ENCODE results near the gene HES5.
"Not testable (repeated sequence)": the region's sequence is repeated elsewhere in the genome, so short reads cannot be mapped to it uniquely, and the experiment has no call there.

Gene HES5, protein sequence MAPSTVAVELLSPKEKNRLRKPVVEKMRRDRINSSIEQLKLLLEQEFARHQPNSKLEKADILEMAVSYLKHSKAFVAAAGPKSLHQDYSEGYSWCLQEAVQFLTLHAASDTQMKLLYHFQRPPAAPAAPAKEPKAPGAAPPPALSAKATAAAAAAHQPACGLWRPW

DNA sequence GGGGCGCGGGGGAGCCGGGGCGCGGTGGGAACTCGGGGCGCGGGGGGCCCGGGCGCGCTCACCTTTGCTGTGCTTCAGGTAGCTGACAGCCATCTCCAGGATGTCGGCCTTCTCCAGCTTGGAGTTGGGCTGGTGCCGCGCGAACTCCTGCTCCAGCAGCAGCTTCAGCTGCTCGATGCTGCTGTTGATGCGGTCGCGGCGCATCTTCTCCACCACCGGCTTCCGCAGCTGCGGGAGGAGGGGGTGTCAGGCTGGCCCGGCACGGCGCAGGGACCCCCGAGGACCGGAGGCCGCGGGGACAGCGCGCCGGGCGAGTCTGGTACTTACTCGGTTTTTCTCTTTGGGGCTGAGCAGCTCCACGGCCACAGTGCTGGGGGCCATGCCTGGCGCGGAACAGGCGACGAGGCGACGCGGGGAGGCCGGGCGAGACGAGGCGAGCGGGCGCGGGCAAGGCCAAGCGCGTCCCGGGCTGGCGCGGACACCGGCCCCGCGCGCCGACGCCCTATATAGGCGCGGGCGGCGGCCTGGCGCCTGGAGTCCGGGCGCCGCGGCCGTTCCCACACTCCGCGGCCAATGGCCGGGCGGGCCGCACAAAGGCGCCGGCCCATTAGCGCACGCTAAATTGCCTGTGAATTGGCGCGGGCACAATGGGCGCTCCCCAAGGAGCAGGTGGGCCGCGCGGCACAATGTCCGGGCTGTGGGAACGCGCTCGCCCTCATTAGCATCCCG lies at the start of gene HES5:
Gene HES5 (minus strand): TSS at position 480 of the 729 bp plus-strand sequence. CDS start 99 bp downstream, at position 381.
- no peak for DNase-seq

DNA sequence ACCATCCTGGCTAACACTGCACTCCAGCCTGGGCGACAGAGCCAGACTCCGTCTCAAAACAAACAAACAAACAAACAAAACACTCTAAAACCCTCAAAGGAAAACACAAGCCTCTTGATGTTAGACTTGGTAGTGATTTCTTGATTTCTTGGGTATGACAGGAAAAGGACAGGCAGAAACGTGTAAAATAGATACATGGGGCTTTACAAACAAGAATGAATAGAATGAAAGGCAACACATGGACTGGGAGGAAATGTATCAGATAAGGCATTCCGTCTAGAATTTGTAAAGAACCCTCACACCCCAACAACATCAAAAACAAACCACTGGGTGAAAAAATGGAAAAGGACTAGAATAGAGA lies 48.7 kb upstream of the HES5 start:
- no peak for DNase-seq

DNA sequence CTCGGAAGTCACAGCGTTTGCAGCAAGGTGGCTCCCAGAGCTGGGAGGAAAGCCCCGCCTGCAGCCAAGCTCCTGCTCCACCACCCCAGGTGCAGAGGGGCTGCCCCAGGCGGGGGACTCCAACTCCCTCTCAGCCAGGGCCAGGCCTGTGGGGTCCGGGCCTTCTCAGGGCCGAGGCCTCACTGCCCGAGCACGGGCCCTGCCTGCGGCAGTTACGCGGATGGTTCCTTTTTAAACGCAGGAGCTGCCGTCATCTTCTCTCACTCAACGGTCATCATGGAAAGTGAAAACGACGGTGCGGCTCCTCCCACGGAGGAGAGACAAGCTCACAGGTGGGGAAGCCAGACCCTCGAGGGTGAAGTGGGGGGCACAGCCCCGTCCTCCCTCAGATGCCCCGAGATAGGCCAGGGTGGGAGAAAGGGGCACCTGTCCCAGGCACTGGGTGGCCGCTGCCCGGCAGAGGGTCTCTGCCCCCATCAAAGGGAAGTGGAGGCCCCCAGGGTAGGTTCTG lies 47.6 kb upstream of the HES5 start:
- DNase-seq: not testable (repeated sequence)

DNA sequence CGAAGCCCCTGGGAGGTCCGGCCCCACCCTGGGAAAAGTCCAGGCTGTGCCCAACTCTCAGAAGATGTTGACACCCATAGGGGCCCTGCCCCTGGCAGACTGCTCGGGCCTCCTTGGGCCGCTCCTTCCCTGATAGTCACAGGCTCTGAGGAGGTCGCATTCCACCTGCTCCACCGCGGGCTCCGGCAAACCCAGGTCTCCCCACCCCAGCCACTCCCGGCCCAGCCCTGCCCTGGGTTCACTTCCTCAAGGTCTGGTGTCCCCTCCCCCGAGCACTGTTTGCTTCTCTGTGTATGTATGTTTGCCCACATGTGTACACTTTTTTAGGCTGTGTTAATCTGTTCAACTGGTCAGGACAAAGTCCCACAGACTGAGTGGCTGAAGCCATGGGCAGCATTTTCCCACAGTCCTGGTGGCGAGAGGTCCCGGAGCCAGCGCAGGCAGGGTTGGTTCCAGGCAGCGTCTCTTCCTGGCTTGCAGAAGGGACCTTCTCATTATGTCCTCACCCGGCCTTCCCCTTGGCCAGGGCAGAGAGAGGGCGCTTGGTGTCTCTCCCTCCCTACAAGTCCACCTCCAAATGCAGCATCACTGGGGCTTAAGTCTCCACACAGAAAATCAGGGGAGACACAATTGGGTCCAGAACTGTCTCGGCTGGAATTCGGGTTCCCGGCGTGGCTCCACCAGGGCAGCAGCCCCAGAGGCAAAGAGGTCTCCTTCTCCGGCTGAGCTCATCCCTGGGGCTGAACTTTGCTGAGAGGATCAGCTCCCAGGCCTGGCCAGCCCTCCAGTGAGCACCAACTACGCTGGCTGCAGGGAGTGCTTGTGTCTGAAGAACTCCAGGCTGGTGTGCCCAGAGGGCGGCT lies 46.0 kb upstream of the HES5 start:
- no peak for DNase-seq

DNA sequence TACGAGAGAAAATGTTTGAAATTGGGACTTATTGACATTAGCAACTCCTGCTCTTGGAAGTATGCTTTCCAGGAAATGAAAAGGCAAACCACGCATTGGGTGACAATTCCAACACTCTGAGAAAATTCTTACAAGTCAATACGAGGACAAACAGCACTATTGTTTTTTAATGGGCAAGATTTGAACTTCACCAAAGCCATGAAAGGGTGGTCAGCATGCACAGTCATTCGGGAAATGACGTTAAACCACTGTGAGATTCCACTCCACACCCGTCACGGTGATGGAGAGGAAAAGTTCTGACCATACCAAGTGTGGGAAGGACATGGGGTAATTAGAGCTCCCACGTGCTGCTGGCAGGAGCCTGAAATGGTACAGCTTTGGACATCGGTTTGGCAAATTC lies 44.3 kb upstream of the HES5 start:
- DNase-seq: no peak

DNA sequence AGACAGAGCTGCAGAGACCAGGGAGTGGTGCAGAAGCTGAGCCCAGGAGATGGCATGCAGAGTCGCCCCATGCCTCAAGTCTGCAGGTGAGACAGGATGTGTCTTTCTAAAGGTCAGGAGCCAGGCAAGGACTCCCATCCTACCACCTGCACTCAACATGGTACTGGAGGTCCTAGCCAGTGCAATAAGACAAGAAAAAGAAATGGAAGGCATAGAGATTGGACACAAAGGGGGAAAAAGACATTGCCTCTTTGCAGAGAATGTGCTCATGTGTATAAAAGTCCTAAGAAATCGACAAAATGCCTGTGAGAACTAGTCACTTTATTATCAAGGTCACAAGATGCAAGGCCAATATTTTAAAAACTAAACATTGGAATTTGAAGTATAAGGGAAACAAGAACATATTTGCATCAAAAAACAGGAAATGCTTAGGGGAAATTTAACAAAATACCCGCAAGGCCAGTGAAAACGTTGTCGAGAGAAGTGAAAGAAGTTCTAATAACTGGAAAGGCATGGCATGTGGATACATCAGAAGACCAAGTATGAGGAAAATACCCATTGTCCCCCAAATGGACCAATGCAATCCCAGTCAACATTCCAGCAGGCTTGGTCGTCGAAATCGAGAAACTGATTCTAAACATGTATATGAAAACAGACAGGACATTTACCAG lies 43.3 kb upstream of the HES5 start:
- no peak for DNase-seq

DNA sequence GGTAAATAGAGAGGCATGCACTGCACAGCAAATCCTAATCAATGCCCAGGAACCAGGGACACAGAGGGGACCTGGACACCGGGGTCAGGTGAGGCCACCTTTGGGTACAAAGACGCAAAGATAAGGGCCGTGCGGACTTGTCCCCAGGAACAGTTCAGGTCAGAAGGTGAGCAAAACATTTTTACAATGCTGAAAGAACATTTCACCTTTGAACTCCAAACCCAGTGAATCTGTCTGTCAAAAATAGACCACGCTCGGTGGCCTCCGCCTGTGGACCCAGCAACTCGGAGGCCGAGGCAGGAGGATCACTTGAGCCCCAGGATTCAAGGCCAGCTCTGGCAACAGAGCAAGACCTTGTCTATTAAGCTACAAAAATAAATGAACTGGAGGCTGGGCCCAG lies 41.3 kb upstream of the HES5 start:
- DNase-seq: no peak

DNA sequence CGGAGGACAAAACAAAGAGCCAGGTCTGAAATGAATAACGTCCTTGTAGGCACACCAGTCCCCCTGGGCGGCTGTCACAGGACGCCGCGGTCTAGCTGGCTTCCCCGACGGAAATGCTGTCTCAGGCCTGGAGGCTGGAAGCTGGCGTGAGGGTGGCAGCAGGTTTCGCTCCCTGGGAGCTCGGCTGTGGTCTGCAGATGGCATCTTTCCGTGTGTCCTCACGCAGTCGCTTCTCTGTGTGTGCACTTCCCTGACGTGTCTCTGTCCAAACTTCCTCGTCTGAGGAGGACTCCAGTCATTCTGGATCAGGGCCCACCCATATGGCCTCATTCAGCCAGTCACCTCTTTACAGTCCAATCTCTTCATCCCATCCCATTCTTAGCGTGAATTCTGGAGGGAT lies 40.3 kb upstream of the HES5 start:
- DNase-seq: no peak

DNA sequence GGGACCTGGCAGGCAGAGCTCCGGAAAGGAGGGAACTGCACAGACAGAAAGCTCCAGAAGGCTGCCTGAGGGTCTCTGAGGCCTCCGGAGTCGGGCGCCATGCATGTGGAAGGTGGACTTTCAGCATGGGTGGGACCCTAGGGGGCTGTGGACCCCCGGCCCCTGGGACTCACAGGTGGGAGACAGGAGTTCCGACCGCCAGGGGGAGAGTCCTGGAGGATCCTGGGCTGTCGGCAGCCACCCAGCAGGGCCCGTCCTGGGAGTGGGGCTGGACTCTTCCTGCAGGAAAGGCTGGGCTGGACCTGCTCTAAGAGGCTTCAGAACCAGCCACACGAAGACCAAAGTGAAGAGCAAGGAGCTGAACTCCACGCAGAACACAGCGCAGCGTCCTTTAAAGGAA lies 39.6 kb upstream of the HES5 start:
- not testable (repeated sequence) for DNase-seq

DNA sequence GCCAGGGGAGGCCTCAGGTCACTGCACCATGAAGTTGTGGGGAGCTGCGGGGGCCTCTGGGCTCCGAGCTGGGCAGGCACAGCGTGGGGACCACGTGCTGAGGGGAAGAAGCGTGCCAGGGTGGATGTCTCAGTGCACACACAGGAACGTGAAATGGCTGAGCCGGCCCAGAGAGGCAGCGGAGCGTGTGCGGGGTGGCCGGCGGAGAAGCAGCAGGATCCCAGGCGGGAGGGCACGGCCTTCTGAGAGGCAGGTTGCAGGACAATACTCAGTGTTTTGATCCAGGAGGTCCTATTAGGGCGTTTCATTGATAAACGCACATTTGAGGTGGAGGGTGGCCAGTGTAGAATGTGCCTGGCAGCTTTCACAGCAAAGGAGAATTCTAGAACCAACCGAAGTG lies 39.0 kb upstream of the HES5 start:
- DNase-seq: no peak

DNA sequence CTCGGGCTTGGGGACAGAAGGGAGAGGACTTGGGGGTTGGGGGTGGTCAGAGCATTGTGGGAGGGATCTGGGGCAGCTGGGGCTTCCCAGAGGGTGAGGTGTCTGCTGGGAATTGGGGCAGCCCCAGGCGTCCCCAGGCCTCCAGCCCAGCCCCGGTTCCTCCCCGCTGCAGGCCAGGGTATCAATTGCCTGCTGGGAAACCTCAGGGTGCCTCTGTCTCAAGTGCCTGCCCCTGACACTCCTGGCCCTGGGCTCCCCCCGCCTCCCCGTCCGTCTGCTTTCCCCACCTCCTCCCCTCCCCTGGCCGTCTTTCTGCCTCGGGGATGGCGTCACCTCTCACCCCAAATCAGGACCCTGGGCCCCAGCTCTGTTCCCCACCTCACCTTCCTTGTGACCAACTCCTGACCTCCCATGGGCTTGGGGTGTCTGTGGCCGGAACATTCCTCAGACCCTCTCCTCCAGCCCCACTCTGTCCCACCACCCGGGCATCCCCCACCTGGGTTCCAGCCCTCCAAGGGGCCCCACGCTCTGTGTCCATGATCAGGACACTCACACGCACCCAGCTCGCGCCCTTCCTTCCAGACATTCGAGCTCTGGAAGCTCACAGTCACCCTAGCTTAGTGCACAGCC lies 38.2 kb upstream of the HES5 start:
- DNase-seq: not testable (repeated sequence)

DNA sequence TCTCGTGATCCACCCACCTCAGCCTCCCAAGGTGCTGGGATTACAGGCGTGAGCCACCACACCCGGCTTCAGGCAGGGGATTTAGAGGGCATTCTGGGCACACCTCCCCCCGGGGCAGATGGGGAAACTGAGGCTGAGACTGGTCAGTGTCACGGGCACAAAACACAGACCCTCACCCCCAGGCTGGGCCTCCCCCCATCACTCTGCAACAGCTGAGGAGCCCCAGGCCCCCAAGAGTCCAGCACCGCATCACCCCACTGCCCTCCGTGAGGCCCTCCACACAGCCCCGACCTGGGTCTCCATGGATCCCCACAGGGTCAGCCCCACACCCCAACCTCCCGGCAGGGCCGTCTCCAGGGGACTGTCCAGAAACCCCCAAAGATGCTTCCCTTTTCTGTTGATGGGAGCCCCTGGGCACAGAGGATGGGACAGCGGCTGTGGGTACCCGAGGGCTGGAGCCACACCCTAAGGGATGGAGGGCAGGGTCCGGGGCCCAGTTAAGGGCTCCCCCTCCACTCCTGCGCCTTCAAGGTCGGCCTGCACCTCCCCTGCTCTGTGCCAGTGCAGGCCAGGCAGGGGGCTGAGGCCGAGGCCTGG lies 37.1 kb upstream of the HES5 start:
- DNase-seq: no peak

DNA sequence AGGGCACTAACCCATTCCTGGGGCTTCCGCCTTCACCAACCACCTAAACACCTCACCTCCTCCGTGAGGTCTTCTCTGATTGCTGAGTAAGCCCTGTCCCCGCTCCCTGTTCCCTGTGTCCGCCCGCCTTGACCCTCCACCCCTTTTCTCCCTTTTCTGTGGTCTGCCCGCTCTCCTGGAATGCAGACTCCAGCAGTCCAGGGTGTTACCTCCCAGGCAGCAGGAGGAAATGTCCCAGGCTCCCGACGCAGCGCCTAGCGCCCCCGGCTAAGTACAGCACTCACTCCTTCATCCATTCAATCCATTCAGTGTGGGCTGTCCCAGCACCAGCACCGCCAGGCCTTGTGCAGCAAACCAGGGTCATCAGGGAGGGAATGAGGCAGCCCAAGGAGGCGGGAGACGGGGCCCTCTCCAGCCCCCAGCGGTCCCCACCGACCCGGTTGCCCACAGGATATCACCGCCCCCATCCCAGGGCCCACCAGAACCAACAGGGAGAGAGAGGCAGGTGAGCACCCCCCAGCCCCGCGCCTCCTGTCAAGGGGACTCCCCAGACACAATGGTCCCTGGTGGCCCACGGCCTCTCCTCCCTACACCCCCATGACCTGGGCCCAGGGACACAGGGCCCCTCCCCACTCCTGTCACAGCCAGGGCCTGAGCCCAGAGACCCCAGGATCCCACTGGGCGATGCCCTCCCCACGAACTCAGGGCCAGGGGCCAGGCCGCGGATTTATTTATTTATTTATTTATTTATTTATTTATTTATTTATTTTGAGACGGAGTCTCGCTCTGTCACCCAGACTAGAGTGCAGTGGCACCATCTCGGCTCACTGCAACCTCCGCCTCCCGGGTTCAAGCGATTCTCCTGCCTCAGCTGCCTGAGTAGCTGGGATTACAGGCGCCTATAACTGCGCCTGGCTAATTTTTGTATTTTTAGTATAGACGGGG lies 36.3 kb upstream of the HES5 start:
- no peak for DNase-seq

DNA sequence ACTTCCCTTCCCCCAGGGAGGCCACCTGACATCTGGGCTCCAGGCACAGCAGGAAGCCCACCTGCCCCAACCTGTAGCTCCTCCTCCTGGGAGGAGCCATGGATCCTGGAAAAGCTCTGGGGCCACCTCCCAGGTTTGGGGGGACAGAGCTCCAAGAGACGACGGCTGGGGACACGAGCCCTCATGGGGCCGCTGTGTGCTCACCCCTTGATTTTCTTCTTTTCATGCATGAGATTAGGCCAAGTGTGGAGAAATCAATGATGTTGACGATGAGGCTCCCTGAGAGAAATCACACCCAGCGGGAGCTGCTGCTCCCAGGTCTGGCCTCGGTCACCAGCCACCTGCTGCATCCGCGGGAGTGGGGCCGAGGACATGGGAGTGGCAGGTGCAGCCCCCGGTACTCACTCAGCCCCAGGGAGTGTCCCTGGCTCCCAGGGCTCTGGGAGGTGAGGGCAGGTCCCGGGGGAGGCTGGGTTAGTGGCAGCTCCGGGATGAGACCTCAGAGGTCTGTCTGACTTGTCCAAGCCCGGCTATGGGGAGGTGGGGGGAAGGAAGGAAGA lies 34.8 kb upstream of the HES5 start:
- DNase-seq: no peak

DNA sequence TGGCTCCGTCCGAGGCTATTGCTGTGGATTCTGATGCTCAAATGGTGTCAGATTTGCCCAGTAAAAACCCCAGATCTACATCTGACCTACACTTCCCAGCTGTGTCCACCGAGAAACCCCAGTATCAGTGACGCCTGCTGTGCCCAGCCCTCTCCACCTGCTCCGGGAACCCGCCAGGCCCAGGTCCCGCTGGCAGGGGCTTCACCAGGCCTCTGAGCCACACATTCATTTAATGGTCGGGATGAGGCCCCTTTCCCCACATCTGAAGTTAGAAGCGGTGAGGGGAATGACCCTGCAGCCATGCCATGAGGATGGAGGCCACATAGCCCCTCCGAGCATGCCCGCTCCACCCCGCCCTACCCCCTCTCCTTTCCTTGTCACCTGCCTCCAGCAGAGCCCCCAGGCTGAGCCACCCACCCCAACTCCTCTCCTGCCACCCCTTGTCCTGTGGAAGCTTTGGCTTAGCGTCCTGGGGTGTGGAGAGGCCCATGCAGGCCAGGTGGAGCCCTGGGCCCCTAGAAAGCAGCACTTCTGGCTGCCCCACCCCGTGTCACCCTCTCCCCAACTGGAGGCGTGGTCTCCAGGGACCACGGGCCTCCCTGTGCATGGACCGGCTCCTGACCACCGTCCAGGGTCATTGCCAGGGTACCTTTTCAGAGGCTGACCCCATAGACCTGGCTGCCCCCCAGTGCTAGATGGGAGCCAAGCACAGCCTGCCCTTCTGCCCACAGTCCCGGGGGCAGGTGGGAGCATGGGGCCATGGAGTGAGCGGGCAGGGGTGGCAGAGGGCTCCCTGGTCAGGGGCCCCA lies 34.1 kb upstream of the HES5 start:
- no peak for DNase-seq

DNA sequence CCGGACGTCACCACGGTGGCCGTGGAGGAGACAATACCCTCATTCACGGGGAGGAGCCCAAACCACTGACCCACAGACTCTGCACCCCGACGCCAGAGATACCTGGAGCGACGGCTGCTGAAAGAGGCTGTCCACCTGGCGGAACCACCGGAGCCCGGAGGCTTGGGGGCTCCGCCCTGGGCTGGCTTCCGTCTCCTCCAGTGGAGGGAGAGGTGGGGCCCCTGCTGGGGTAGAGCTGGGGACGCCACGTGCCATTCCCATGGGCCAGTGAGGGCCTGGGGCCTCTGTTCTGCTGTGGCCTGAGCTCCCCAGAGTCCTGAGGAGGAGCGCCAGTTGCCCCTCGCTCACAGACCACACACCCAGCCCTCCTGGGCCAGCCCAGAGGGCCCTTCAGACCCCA lies 33.1 kb upstream of the HES5 start:
- no peak for DNase-seq

DNA sequence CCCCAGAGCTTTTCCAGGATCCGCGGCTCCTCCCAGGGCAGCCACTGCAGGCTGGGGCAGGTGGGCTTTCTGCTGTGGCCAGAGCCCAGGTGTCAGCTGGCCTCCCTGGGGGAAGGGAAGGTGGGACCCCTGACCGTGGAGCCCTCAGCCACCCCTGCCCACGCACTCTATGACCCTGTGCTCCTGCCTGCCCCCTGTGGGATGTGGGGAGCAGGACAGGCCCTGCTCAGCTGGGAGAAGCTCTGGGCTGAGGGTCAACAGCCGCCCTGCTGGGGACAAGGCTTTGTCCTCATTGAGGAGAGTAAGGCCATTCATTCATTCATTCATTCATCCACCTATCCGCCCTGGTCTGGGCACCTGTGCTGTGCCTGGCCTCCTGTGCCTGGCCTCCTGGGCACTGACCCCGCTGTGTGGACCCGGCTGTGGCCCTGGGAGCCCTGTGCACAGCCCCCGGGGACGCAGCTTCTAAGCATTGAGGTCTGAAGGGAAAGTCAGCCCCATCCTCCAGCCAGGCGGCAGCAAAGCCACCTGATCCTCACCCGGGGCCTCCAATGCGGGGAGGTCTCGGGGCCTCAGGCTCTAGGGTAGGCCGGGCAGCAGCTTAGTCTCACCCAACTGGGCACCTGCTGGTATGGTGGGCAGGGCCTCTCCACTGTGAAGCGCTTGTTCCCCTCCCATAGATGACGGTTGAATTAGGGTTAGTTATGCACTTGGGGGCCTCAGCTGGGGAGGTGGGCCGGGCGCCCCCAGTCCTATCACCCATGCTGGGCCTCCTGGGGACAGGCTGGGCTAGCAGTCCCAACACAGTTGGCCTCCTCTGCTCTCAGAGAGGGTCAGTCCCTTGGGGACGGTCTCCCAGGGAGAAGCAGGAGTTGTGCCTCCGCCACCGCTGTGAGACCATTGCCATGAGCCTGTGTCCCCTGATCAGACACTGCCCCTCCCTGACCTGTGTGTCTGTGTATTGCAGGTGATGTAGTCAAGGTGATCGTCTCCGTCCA lies 32.1 kb upstream of the HES5 start:
- no peak for DNase-seq

DNA sequence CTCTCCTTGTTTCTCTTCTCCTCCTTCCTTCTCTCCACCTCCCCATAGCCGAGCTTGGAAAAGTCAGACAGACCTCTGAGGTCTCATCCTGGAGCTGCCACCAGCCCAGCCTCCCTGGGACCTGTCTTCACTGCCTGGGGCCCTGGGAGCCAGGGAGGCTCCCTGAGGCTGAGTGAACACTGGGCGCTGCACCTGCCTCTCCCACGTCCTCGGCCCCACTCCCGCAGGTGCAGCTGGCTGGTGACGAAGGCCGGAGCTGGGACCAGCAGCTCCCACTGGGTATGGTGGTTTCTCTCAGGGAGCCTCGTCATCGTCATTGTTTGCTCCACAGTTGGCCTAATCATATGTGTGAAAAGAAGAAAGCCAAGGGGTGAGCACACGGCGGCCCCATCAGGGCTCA lies 31.4 kb upstream of the HES5 start:
- no peak for DNase-seq
